ENCODE results near the gene SMIM29.
A peak's percentile ranks its signal among the peaks of the same experiment; 100 is the strongest.

The SMIM29 gene

DNA sequence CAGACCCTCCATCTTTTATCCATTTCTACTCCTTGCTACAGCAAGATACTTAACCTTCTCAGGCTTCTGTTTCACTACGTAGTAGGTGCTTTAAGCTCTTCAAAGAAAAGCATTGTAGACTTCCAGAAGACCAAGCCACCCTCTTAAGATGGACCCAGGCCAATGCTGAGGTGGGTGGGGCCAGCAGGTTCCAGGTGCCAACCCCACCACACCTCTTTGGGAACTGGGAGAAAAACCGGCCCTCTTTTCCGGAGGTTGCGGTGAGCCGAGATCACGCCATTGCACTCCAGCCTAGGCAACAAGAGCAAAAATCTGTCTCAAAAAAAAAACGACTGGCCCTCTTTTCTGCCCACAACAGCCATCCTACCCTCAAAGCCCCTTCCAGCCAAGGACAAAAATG lies 22.7 kb downstream of the SMIM29 start:
- no peak for DNase-seq (ENCODE audit: low read depth)

- DNase-seq (ENCODE audit: low read depth) = no peak
These were observed 23.3 kb downstream of the SMIM29 start for GRCh38 chr6:34225551-34225950.

- DNase-seq (ENCODE audit: low read depth) = peak; percentile 91
These were observed 24.6 kb downstream of the SMIM29 start for GRCh38 chr6:34223956-34224940.

- DNase-seq (ENCODE audit: low read depth) = no peak
These were observed 25.3 kb downstream of the SMIM29 start for GRCh38 chr6:34223381-34223955.

DNA sequence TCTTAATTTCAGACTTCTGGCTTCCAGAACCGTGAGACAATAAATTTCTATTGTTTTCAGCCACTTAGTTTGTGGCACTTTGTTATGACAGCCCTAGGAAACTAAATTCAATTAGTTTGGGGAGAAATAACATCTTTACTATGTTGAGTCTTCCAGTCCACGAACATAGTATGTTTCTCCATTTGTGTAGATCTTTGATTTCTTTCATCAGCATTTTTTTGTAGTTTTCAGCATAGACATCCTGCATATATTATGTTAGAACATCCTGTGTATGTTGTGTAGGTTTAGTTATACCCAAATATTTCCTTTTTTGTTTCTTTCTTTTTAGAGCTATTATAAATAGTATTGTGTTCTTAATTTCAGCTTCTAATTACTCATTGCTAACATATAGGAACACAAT lies 30.1 kb downstream of the SMIM29 start:
- no peak for DNase-seq (ENCODE audit: low read depth)

DNA sequence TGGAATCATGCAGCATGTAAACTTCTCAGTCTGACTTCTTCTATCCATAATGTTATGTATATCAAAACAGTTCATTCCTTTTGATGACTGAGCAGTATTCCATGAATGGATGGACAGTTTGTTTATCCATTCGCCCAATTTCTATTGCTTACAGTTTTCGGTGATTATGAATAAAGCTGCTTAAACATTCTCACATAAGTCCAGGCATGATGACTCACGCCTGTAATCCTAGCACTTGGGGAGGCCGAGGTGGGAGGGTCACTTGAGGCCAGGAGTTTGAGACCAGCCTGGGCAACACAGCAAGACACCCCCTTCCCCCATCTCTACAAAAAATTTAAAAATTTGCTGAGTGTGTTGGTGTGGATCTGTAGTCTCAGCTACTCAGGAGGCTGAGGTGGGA lies 35.0 kb downstream of the SMIM29 start:
- DNase-seq (ENCODE audit: low read depth) = no peak

GRCh38 chr6:34207695-34208443 lies 40.9 kb downstream of the SMIM29 start:
- DNase-seq (ENCODE audit: low read depth) = no peak

DNA sequence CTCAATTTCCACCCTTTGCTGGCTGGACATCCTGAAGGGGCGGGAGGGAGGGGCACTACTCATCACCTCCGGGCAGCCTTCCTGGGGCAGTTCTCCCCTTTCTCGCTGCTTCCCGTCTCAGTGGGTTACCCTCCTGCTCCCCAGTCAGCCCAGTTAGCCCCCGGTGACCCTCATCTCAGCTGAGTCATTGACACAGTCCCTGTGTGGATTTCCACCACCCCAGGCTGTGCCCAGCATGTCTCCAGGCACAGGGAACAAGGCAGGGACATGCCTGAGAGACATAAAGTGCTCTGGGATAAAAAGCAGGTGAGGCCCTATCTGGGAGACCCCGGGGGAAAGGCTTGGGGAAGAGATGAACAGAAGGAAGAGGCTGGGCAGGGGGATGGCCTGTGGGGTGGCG lies 42.1 kb downstream of the SMIM29 start:
- DNase-seq (ENCODE audit: low read depth) = no peak

- no peak for DNase-seq (ENCODE audit: low read depth)
These were observed 42.9 kb downstream of the SMIM29 start for GRCh38 chr6:34205916-34206315.

DNA sequence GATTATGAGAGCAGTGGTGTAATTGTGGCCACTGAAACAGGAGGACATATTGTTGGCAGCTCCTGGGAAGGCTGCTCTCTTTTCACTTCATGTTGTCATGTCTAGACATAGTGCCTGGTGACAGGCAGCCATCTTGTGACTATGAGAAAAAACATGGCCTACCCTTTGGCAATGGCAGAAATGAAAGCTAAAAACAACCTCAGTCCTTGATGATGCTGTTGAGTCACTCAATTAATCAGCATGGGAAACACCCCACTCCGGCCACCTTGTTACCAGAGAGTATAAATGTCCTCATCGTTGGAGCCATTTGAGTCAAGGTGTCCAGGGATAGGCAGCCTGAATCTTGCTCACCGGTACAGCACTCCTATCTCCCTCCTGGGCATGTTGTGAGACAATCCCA lies 43.3 kb downstream of the SMIM29 start:
- no peak for DNase-seq (ENCODE audit: low read depth)

DNA sequence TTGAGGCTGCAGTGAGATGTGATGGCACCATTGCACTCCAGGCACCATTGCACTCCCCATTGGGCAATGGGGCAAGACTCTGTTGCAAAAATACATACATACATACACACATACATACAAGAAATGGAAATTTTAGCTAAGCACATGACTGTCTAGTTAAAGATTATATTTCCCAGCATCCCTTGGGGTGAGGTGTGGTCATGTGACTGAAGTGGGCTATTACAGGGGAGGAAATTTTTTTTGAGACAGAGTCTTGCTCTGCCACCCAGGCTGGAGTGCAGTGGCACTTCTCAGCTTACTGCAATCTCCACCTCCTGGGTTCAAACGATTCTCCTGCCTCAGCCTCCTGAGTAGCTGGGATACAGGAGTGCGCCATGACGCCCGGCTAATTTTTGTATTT lies 44.1 kb downstream of the SMIM29 start:
- DNase-seq (ENCODE audit: low read depth) = no peak

GRCh38 chr6:34202329-34203201 lies 46.2 kb downstream of the SMIM29 start:
- DNase-seq (ENCODE audit: low read depth) = no peak

DNA sequence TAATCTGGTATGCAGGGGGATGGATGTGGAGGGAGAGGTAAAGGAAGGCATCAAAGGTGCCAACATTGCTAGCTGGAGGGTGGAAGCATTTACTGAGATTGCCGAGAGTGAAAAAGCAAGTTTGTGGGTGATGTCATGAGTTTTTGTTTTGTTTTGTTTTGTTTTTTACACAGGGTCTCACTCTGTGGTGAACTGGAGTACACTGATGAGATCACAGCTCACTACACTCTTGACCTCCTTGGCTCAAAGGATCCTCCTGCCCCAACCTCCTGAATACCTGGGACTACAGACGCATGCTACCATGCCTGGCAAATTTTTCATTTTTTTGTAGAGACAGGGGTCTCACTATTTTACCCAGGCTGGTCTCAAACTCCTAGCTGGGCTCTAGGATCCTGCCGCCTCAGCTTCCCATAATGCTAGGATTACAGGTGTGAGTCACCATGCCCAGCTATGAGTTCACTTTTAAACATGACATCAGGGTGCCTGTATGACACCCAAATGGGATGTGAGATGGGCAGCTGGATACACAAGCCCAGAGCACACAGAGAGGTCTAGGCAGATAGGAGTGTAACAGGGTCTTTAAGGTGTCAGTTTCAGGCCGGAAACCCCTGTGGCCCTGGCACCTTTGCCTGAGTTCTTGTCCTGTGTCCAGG lies 47.2 kb downstream of the SMIM29 start:
- no peak for DNase-seq (ENCODE audit: low read depth)

DNA sequence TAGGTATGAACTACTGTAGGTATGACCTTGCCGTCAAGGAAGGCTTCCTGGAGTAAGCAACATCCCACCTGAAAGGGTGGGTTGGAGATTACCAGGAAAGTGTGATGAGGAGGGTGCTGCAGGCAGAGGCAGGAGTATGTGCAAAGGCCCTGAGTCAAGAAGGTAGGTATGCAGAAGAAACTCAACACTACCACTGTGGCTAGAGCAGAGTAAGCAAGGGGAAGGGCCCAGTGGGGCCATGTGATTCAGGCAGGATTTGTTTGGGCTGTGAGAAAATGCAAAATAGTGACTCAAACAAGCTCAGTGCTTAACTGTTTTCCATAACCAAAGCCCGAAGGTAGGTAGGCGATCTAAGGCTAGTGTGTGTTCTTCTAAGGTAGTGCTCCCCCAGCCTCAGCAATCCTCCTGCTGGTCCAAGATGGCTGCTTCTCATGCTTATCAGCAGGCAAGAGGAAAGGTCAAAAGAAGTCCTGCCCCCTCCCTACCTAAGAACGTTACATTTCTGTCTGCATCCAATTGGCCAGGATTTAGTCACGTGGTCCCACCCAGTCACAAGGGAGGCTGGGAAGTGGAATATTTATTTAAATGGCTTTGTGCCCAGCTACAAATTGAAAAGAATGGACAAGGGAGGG lies 48.4 kb downstream of the SMIM29 start:
- DNase-seq (ENCODE audit: low read depth) = no peak

- no peak for DNase-seq (ENCODE audit: low read depth)
These were observed 52.0 kb downstream of the SMIM29 start for GRCh38 chr6:34196833-34197195.

Data from activated T-cell treated with anti-CD3 and anti-CD28 coated beads for 1 hour (primary cell).